ENCODE data around the gene SLC10A7.

DNA sequence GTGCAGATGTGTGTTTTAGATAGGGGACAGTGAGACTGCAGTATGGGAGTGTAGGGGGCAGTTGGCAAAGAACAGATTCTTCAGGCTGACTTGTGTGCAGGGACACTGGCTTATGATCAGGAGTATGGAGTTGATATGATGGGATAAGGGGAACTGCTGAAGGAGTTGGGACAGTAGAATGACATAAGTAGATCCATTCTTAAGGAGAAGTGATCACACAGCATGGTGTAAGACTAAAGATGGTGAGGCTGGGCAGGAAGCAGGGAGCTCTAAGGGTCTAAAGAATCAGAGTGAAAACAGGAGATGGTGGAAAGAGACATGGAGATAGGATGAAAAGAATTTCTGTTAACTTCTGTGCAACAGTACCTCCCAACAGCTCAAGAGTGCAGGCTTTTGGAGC lies 236.7 kb downstream of the SLC10A7 start:
- TF ChIP-seq, protein P1, sequence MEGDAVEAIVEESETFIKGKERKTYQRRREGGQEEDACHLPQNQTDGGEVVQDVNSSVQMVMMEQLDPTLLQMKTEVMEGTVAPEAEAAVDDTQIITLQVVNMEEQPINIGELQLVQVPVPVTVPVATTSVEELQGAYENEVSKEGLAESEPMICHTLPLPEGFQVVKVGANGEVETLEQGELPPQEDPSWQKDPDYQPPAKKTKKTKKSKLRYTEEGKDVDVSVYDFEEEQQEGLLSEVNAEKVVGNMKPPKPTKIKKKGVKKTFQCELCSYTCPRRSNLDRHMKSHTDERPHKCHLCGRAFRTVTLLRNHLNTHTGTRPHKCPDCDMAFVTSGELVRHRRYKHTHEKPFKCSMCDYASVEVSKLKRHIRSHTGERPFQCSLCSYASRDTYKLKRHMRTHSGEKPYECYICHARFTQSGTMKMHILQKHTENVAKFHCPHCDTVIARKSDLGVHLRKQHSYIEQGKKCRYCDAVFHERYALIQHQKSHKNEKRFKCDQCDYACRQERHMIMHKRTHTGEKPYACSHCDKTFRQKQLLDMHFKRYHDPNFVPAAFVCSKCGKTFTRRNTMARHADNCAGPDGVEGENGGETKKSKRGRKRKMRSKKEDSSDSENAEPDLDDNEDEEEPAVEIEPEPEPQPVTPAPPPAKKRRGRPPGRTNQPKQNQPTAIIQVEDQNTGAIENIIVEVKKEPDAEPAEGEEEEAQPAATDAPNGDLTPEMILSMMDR (optimal IDR thresholded peaks at IDR 0.05 in 1 of 3, IDR thresholded peaks at IDR 0.05 in 1 of 3, conservative IDR thresholded peaks at IDR 0.05 in 1 of 3; ENCODE audit: extremely low read depth in 1 of 3, insufficient read depth in 2 of 3, low read length in 3 of 3): no peak
- TF ChIP-seq EZH2 (IDR thresholded peaks at IDR 0.05; ENCODE audit: low read length): no peak

Data from keratinocyte (primary cell).